HTR-8/SVneo (cell line): ENCODE measurements around the gene SPATA33.
"Not testable (repeated sequence)": the region's sequence is repeated elsewhere in the genome, so short reads cannot be mapped to it uniquely, and the experiment has no call there.

Source experiments
- DNase-seq: peaks from one replicate; pipeline ENCODE4 v3.0.0; 2011; ENCODE audit warnings: low spot score, mixed read lengths; ENCODE audit not compliant: insufficient read length
- FAIRE-seq: peaks from 2 replicates; lab custom pipeline; 2011; peaks lifted over from hg19 to GRCh38; lab: Jason Lieb, UNC

The SPATA33 gene

GRCh38 chr16:89690392-89690901 lies 32.8 kb downstream of the SPATA33 start:
- no peak for FAIRE-seq

DNA sequence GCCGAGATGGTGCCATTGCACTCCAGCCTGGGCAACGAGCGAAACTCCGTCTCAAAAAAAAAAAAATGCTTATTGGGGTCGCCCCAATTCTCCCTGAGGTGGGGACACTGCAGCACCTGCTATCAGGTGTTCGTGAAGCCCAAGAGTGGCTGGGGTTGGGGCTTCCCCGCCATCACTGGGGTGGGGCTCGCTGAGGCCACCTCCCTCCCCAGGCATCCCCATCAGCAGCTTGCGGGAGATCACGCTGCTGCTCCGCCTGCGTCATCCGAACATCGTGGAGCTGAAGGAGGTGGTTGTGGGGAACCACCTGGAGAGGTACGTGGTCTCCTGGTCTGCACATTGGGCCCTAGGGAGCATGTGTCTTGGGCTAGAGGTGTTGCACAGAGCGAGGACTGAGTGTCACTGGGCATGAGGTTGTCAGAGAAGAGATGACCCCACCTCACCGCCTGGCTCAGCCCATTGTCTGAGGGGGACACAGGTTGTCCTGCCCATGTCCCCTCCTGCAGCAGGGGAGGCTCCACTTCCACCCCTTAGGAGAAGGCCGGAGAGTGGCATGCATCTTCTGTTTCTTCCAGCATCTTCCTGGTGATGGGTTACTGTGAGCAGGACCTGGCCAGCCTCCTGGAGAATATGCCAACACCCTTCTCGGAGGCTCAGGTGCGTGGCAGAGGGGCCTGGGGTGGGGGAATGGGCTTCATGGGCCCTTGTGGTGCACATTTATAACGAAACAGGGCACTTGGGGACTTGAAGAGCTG lies 33.8 kb downstream of the SPATA33 start:
- DNase-seq (no peak), FAIRE-seq (no peak)

More at GRCh38 chr16:89690392-89690901, 32.8 kb downstream of the SPATA33 start:
- no peak for DNase-seq

- no peak for DNase-seq
Measured at GRCh38 chr16:89691986-89692569, 34.4 kb downstream of the SPATA33 start.

DNA sequence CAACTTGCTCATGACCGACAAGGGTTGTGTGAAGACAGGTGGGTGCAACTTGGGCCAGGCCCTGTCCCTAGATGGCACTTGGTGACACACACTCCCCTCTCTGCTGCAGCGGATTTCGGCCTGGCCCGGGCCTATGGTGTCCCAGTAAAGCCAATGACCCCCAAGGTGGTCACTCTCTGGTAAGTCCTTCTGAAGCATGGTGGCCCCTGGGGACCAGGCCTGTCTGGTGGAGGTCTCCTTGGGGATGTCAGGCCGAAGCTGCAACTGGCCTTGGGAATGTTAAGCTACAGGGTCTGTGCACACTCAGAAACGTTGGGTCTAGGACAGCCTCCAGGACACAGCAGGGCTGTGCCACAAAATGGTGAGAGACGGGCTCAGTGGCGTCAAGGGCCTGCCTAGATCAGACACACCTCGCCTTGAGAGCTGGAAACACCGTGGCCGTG lies 35.7 kb downstream of the SPATA33 start:
- FAIRE-seq (peak; percentile 51), DNase-seq (no peak)

More at GRCh38 chr16:89691986-89692569, 34.4 kb downstream of the SPATA33 start:
- no peak for FAIRE-seq

DNA sequence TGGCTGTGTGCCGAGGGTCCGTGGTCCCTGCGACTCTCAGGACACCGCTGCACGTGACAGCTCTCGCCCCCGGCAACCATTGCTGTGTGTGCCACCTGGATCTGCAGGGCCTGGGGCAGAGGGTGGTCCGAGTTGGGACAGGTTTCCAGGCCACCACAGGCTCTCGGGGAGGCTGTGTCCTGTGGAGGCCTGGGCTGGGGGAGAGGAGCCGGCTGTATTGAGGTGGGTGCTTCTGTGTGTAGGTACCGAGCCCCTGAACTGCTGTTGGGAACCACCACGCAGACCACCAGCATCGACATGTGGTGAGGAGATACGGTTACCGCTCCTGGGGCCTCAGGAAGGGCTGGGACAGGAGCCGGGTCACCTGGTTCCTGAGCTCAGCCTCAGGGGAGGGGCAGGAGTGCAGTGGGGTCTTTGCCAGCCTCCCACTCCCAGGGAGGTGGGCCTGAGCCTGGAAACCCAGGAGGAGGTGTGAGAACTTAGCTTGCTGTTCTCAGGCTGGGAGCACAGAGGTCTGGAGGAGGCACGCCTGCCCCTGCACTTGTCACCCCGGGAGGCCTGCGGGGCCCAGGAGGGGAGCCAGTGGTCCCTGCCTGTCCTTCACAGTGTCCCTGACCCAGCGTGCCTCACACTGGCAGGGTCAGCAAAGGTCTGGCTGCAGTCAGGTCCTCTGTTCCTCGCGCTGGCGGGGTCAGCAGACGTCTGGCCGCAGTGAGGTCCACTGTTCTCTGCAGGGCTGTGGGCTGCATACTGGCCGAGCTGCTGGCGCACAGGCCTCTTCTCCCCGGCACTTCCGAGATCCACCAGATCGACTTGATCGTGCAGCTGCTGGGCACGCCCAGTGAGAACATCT lies 36.5 kb downstream of the SPATA33 start:
- no peak for FAIRE-seq
- no peak for DNase-seq

- FAIRE-seq = peak; percentile 28
Measured at GRCh38 chr16:89694784-89695085, 37.1 kb downstream of the SPATA33 start.

GRCh38 chr16:89695086-89695874 lies 37.6 kb downstream of the SPATA33 start:
- FAIRE-seq = no peak
- no peak for DNase-seq

More at GRCh38 chr16:89694784-89695085, 37.1 kb downstream of the SPATA33 start:
- DNase-seq = not testable (repeated sequence)

DNA sequence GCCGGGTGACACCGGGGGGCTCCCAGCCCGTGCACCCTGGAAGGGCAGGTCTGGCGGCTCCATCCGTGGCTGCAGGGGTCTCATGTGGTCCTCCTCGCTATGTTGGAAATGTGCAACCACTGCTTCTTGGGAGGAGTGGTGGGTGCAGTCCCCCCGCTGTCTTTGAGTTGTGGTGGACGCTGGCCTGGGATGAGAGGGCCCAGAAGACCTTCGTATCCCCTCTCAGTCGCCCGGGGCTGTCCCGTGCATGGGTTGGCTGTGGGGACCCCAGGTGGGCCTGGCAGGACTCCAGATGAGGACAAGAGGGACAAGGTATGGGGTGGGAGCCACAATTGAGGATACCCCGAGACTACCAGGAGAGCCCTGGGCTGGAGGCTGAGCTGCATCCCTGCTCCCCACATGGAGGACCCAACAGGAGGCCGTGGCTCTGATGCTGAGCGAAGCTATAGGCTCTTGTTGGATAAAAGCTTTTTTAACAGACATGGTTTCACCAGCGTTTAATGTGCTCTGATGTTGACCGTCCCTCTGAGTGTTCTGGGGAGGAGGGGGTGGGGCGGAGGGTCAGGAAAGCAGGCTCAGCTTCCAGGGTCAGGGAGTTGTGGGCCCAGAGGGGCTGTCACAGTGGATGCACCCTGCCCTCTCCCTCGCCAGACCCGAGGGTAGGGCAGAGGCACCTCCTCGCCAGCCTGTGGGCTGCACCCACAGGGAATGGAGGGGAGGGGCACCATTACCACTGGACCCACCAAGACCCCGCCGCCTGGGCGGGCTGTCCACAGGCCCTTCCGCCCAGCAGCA lies 38.4 kb downstream of the SPATA33 start:
- DNase-seq (no peak), FAIRE-seq (no peak)

GRCh38 chr16:89696670-89697128 lies 39.1 kb downstream of the SPATA33 start:
- FAIRE-seq = no peak
- DNase-seq = no peak

GRCh38 chr16:89697161-89697615 lies 39.6 kb downstream of the SPATA33 start:
- FAIRE-seq (no peak), DNase-seq (no peak)

DNA sequence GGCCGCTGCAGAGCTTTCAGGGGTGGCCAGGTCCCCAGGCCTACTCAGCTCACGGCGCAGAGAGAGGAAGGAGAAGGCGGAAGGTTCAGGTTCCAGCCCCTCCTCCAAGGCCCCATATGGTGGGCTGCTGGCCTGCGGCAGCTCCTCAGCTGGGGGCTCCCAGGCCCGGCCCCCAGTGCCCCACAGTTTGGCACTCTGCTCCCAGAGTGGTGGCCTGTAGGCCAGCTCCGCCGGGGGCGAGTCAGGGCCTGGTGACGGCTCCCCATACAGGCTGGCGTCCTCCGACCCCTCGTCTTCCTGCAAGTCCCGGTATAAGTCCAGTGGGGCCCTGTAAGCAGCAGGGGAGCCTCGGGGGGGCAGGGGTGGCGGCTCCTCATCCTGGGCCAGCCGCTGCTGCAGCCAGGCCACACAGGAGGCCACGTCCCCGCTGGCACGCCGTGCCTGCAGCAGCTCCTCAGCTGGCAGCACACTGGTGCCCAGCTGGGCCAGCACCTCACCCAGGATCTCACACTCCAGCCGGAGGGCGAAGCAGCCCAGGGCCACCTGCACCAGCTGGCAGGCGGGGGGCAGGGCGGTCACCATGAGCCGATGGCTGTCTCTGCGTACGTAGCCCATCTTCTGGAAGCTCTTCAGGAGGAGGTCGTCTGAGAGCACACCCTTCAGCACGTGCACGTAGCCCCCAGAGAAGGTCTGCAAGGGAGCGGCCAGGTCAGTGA lies 40.1 kb downstream of the SPATA33 start:
- DNase-seq = no peak
- FAIRE-seq = no peak

DNA sequence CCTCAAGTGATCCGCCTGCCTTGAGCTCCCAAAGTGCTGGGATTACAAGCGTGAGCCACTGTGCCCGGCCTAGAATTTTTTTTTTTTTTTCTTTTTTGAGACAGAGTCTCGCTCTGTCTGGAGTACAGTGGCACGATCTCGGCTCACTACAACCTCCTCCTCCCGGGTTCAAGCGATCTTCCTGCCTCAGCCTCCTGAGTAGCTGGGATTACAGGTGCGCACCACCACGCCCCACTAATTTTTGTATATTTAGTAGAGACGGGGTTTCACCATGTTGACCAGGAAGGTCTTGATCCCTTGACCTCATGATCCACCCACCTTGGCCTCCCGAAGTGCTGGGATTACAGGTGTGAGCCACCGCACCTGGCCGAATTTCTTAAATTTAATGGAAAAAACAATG lies 41.1 kb downstream of the SPATA33 start:
- FAIRE-seq, DNase-seq: not testable (repeated sequence)

- DNase-seq, FAIRE-seq: not testable (repeated sequence)
Measured at GRCh38 chr16:89699629-89700099, 42.0 kb downstream of the SPATA33 start.

DNA sequence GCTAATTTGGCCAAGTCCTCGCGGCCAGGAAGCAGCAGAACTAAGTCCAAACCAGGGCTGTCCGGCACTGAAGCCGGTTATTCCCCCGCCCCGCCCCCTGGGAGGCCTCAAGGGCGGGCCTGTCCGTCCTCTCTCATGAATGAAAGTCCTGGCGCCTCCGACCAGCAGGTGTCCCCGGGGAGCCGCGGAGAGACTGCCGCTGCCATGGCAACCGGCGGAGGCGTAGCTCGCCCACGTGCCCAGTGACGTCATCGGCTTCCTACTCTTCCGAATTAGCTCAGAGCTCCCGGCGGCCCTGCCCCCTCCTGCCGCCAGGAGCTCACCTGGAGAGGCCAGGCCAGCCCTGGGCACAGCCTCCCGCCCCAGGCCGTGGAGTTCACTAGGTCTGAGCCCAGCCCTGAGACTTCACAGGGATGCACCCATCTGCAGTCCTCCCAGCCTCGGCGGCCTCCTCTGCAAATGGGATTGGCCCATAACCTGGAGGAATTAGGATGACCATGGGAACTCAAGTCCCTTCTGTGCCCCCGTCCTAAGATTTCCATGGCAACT lies 42.5 kb downstream of the SPATA33 start:
- FAIRE-seq (peak; percentile 97), DNase-seq (peak; percentile 94)

DNA sequence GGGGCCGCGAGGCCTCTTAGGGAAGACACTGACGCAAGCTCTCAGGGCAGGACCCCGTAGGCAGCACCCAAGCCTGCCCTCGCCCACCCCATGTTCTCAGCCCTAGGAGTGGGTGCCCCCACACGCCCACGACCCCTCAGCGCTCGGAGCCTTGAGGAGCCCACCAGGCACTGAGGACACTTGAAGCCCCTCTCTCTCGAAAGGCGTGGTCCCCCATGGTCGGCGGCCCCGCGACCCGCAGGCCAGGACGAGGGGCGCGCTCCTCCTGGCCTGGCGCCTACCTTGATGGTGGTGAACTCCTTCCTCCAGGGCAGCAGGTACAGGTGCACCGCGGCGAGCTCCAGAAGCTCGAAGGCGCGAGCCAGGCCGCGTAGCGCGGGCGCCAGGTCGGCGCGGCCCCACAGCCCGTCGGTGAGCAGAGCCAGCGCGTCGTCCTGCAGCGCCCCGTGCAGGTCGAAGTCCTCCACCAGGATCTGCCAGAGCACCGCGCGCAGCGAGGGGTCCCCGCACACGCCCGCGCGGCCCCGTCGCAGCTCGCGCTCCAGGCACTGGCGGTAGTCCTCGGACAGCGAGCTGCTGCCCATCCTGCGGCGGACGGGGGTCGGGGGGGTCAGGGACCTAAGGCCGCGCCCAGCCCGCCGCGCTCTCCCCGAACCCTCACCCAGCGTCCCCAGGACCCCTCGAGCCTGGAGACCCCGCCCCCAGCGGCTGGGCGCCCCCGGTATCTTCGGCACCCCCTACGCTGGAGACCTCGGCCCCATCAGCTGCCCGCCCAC lies 43.2 kb downstream of the SPATA33 start:
- DNase-seq = no peak

DNA sequence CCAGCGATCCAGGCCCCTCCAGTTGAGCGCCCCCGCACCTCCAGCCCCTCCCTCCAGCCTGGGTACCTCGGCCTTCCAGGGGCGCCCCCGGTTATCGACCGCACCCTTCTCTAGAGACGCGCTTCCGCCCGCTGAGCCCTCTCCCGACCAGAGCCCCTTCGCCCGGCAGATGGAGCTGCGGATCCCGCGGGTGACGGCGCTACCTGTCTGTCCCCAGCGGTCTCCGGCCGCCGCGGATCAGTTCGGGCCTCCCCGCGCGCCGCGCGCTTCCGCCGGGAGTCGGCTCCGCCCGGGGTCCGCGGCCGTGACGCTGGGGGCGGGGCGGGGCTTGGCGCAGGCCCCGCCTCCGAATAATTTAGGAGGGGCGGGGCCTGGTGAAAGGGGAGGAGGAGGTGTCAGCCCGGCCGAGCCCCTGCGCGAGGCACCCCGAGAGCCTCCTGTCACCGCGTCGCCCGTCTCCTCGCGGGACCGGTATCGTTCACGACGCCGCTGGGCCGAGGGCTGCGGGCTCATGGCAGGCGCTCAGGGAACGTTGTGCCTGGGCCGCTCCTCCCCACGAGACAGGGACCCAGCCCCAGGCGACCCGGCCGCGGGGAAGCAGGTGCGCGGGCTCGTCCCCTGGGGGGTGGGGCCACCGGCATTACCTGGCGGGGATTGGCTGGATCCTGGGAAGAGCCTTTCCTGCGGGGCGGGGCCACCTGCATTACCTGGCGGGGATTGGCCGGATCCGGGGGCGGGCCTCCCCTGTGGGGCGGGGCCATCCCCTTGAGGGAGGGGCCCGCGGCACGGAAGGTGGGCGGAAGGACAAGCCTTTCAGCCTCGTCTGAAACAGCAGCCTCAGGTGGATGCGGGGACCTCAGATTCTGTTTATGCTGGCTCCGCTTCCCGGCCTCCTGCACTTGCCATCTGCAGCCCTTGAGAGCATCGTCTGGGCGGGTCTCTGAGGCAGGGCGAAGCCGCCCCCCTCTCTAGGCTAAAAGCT lies 44.1 kb downstream of the SPATA33 start, which contains the start of gene SPATA2L:
Gene SPATA2L, minus strand, starts transcription at position 281 of the 982 bp plus-strand sequence. CDS start 473 bp downstream, outside the sequence.
- FAIRE-seq = peak; percentile 80

More for the DNA sequence above, 43.2 kb downstream of the SPATA33 start:
- no peak for FAIRE-seq

More for the DNA sequence above, 44.1 kb downstream of the SPATA33 start, which contains the start of gene SPATA2L:
- peak; percentile 92 for DNase-seq
